Measurements from ENCODE around the gene EXOC1L. TPM values are rescaled to one million over a fixed set of nuclear protein-coding genes. Genes with fewer than 3 reads are reported as not detected.

Gene EXOC1L
- total and polyA plus RNA-seq, 2 of the 13 experiments (the other 11 are each of a cell fraction or from before 2014, with no cell fraction given): not detected

DNA sequence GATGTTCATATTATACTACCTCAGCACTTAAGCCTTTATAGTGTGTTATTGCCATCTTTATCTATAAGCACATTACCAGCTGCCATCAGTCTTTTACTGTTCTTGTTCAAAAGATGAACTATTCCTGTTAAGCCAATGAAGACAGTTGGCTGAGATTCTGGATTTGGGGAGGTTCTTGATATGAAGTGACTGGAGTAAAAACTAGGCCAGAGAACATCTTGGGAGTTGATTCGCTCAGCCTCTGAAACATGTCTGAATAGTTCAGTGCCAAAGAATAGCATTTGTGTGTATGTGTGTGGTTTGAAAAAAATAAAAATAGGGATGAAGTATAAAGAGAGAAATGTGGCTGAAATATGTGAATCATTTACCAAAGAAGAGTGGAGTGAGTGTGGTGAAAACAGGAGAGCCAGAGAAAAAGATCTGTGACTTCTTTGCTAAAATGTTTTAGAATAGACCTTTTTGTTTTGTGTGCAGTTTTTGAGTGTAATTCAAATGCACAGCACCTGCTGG is 49.0 kb downstream of the EXOC1L start:
- Histone ChIP-seq H3K4me1 (ENCODE audit: insufficient read depth, low read length) (peaks cover 6% of the 10 kb centered on the region; the same call in 1 of the 2 replicates), H3K36me3 (replicated peaks in 1 of 2; ENCODE audit: control insufficient read depth in 1 of 2, insufficient read depth in 2 of 2, low read length in 2 of 2) (peaks cover 5 to 43% of the 10 kb centered on the region in 2 experiments; a peak in 4 of 5 replicates), H3K4me3 (replicated peaks in 1 of 3; ENCODE audit: insufficient read depth in 1 of 3, low read depth in 2 of 3, low read length in 3 of 3) (no peak overlapping the region), H3K9ac (ENCODE audit: insufficient read depth, low read depth, low read length) (no peak overlapping the region), H3K27ac (ENCODE audit: extremely low read length, insufficient read depth, low read length) (no peak overlapping the region), H3K79me2 (ENCODE audit: insufficient read depth, low read length) (no peaks in the 10 kb centered on the region), H3K9me3 (ENCODE audit: low read length) (no peaks in the 10 kb centered on the region), H3K27me3 (ENCODE audit: control insufficient read depth in 1 of 2, insufficient read depth in 2 of 2, low read length in 2 of 2) (no peaks in the 10 kb centered on the region), H2AFZ (ENCODE audit: low read length) (no peak overlapping the region), H4K20me1 (ENCODE audit: insufficient read depth, low read length) (no peaks in the 10 kb centered on the region), H3K4me2 (ENCODE audit: low read depth, low read length) (no peak overlapping the region)
- BruUV-seq (replicated peaks): no TSS peak
- POLR2A ChIA-PET: no interaction called here
- no peak for FAIRE-seq
- no peak for DNase-seq (ENCODE audit: low spot score)
- no peak for ATAC-seq
- in situ Hi-C loops (cut with HindIII; ENCODE audit: extremely low pct_ligation_motif_present, low pct_unique_long_range_greater_than_20kb) (loop anchor here (25.0 kb wide), 1 partner anchor 481 kb away; the partner anchor contains the start of gene TMEM165), intact Hi-C loops (cut with micrococcal nuclease; ENCODE audit: unreplicated experiment) (loop anchor here (10.0 kb wide), 1 partner anchor 684 kb away; no protein-coding TSS in a partner anchor)
- CTCF ChIA-PET (ENCODE audit: low intra/inter-chr PET ratio, low total read pairs): no interaction called here
- 95% methylated on average over 1 of the region's 1 CpG for WGBS (ENCODE audit: low lambda C conversion rate)
- TF ChIP-seq ZNF619 (CRISPR knock-in tag; IDR thresholded peaks at IDR 0.05) (no peak), TMF1 (CRISPR knock-in tag; IDR thresholded peaks at IDR 0.05; ENCODE audit: low read depth) (no peak), PCBP1 (IDR thresholded peaks at IDR 0.05; ENCODE audit: borderline replicate concordance, low read depth, low read length) (no peak)
- TF ChIP-seq, protein P1, sequence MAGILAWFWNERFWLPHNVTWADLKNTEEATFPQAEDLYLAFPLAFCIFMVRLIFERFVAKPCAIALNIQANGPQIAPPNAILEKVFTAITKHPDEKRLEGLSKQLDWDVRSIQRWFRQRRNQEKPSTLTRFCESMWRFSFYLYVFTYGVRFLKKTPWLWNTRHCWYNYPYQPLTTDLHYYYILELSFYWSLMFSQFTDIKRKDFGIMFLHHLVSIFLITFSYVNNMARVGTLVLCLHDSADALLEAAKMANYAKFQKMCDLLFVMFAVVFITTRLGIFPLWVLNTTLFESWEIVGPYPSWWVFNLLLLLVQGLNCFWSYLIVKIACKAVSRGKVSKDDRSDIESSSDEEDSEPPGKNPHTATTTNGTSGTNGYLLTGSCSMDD (CRISPR knock-in tag; IDR thresholded peaks at IDR 0.05): no peak
- TF ChIP-seq, protein P2, sequence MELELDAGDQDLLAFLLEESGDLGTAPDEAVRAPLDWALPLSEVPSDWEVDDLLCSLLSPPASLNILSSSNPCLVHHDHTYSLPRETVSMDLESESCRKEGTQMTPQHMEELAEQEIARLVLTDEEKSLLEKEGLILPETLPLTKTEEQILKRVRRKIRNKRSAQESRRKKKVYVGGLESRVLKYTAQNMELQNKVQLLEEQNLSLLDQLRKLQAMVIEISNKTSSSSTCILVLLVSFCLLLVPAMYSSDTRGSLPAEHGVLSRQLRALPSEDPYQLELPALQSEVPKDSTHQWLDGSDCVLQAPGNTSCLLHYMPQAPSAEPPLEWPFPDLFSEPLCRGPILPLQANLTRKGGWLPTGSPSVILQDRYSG (CRISPR knock-in tag; IDR thresholded peaks at IDR 0.05): no peak

DNA sequence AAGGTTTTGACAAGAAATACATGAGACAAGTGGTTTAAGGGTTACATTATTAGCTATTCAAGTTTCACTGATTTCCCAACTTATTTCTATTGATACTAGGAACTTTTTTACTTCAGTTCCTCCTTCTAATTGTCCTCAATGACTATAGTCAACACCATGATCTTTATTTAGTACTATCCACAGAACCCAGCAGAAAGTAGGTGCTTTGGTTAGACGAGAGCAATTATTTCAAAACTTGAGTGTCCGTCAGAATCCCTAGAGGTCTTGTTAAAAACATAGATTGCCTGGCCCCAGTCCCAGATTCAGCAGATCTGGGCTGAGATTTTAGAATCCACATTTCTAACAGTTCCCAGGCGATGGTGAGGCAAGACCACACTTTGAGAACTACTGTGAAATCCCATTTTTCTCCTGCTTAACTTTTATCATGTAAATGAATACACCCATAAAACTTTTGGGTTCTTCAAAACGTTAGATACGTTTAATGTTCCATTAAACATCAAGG is 51.8 kb downstream of the EXOC1L start:
- intact Hi-C loops (cut with micrococcal nuclease; ENCODE audit: unreplicated experiment) (no loop called here), in situ Hi-C loops (cut with HindIII; ENCODE audit: extremely low pct_ligation_motif_present, low pct_unique_long_range_greater_than_20kb) (loop anchor here (25.0 kb wide), 1 partner anchor 484 kb away; the partner anchor contains the start of gene TMEM165)
- no peak overlapping the region for H2AFZ ChIP-seq (ENCODE audit: low read length)
- no peaks in the 10 kb centered on the region for H3K9me3 ChIP-seq (ENCODE audit: low read length)
- no peaks in the 10 kb centered on the region for H3K27me3 ChIP-seq (ENCODE audit: control insufficient read depth in 1 of 2, insufficient read depth in 2 of 2, low read length in 2 of 2)
- ATAC-seq (no peak), DNase-seq (ENCODE audit: low spot score) (no peak), FAIRE-seq (no peak)
- H4K20me1 ChIP-seq (ENCODE audit: insufficient read depth, low read length): no peaks in the 10 kb centered on the region
- ChIA-PET CTCF (ENCODE audit: low intra/inter-chr PET ratio, low total read pairs) (no interaction called here), POLR2A (no interaction called here)
- peaks cover 4% of the 10 kb centered on the region; the same call in 1 of the 2 replicates for H3K4me1 ChIP-seq (ENCODE audit: insufficient read depth, low read length)
- H3K4me3 ChIP-seq (replicated peaks in 1 of 3; ENCODE audit: insufficient read depth in 1 of 3, low read depth in 2 of 3, low read length in 3 of 3): no peak overlapping the region
- no peaks in the 10 kb centered on the region for H3K79me2 ChIP-seq (ENCODE audit: insufficient read depth, low read length)
- H3K36me3 ChIP-seq (replicated peaks in 1 of 2; ENCODE audit: control insufficient read depth in 1 of 2, insufficient read depth in 2 of 2, low read length in 2 of 2): peaks cover 3 to 37% of the 10 kb centered on the region in 2 experiments; a peak in 4 of 5 replicates
- 90% methylated on average over 5 of the region's 5 CpGs for WGBS (ENCODE audit: low lambda C conversion rate)
- no peak overlapping the region for H3K9ac ChIP-seq (ENCODE audit: insufficient read depth, low read depth, low read length)
- BruUV-seq (replicated peaks): no TSS peak
- no peak overlapping the region for H3K27ac ChIP-seq (ENCODE audit: extremely low read length, insufficient read depth, low read length)
- H3K4me2 ChIP-seq (ENCODE audit: low read depth, low read length): no peak overlapping the region
- no peak for TF ChIP-seq MAFK (conservative IDR thresholded peaks at IDR 0.05 in 1 of 2, IDR thresholded peaks at IDR 0.05 in 1 of 2; ENCODE audit: low read length in 2 of 2)
- no peak for TF ChIP-seq ATF7 (IDR thresholded peaks at IDR 0.05)
- TF ChIP-seq ATF7 (CRISPR knock-in tag; IDR thresholded peaks at IDR 0.05): no peak
- TF ChIP-seq, protein P1 (CRISPR knock-in tag; IDR thresholded peaks at IDR 0.05): no peak
- TF ChIP-seq MYNN (CRISPR knock-in tag; IDR thresholded peaks at IDR 0.05; ENCODE audit: low read depth): no peak
- TF ChIP-seq SKI (IDR thresholded peaks at IDR 0.05; ENCODE audit: partially characterized antibody): no peak
- no peak for TF ChIP-seq SCMH1 (CRISPR knock-in tag; IDR thresholded peaks at IDR 0.05; ENCODE audit: borderline replicate concordance)
- TF ChIP-seq AGO1 (IDR thresholded peaks at IDR 0.05; ENCODE audit: low read depth, low read length, poor library complexity, severe bottlenecking): no peak
- TF ChIP-seq MYC (CRISPR knock-in tag; IDR thresholded peaks at IDR 0.05; ENCODE audit: borderline replicate concordance): no peak
- no peak for TF ChIP-seq IKZF1 (IDR thresholded peaks at IDR 0.05)
- TF ChIP-seq CREB1 (IDR thresholded peaks at IDR 0.05): no peak
- no peak for TF ChIP-seq CREB1 (CRISPR knock-in tag; IDR thresholded peaks at IDR 0.05)
- no peak for TF ChIP-seq CEBPG (CRISPR knock-in tag; IDR thresholded peaks at IDR 0.05)

Data from HepG2 (cell line).